WTC11 (cell line): ENCODE data around the gene DNMT3A. TPM values are rescaled to one million over a fixed set of nuclear protein-coding genes. Genes with fewer than 3 reads are reported as not detected.

Source experiments
- ATAC-seq: fragments of 200-7000 bp; cut with Tn5 transposase; 2 replicates; pipeline ENCODE4 v1.10.0; 2021; ENCODE audit warnings: mild to moderate bottlenecking, moderate library complexity
- CTCF ChIA-PET: fragments of 300-600 bp; sonication (Branson Sonifier 250); formaldehyde crosslinking; loops from one replicate; lab custom pipeline; 2021; ENCODE audit warnings: antibody characterized with exemption; lab: Charles Lee
- POLR2A ChIA-PET: fragments of 350-600 bp; sonication (Branson Sonifier 250); formaldehyde crosslinking; loops from one replicate; lab custom pipeline; 2021; ENCODE audit warnings: antibody characterized with exemption; lab: Charles Lee
- DNase-seq: peaks from one replicate; pipeline ENCODE4 v3.0.0; 2021; ENCODE audit warnings: low spot score
- H3K27ac Mint-ChIP-seq: 2 replicates; pipeline ENCODE4 v1.8.0; 2021; ENCODE audit warnings: mixed read lengths
- H3K27me3 Mint-ChIP-seq: 2 replicates; pipeline ENCODE4 v1.8.0; 2021; ENCODE audit warnings: low read depth, mild to moderate bottlenecking, moderate library complexity, mixed read lengths
- H3K36me3 Mint-ChIP-seq: 2 replicates; pipeline ENCODE4 v1.8.0; 2021; ENCODE audit warnings: mixed read lengths
- H3K4me1 Mint-ChIP-seq: 2 replicates; pipeline ENCODE4 v1.8.0; 2022; ENCODE audit warnings: mixed read lengths
- H3K4me3 Mint-ChIP-seq: 2 replicates; pipeline ENCODE4 v1.8.0; 2021; ENCODE audit warnings: mild to moderate bottlenecking, moderate library complexity, mixed read lengths
- H3K9me3 Mint-ChIP-seq: 2 replicates; pipeline ENCODE4 v1.8.0; 2021; ENCODE audit warnings: mixed read lengths
- ATF6 ChIP-seq: sonication (generic); formaldehyde crosslinking; IDR thresholded peaks from 2 replicates; pipeline ENCODE4 v1.8.1; 2023; ENCODE audit warnings: mild to moderate bottlenecking, missing genetic modification reagents
- CTCF ChIP-seq: fragments of 200-600 bp; IDR thresholded peaks from 2 replicates; pipeline ENCODE4 v1.8.0; 2022; ENCODE audit warnings: antibody characterized with exemption
- E2F5 ChIP-seq: sonication (generic); formaldehyde crosslinking; IDR thresholded peaks from 2 replicates; pipeline ENCODE4 v1.8.1; 2022; ENCODE audit warnings: mild to moderate bottlenecking, moderate library complexity, missing genetic modification reagents
- ETV6 ChIP-seq: sonication (generic); formaldehyde crosslinking; IDR thresholded peaks from 2 replicates; pipeline ENCODE4 v1.8.1; 2022; ENCODE audit warnings: mild to moderate bottlenecking, missing genetic modification reagents
- FOXK1 ChIP-seq: sonication (generic); formaldehyde crosslinking; IDR thresholded peaks from 2 replicates; pipeline ENCODE4 v1.8.0; 2022; ENCODE audit warnings: mild to moderate bottlenecking, moderate library complexity, missing genetic modification reagents
- FOXP4 ChIP-seq: sonication (generic); formaldehyde crosslinking; IDR thresholded peaks from 2 replicates; pipeline ENCODE4 v1.8.0; 2022; ENCODE audit warnings: mild to moderate bottlenecking, missing genetic modification reagents
- GABPB1 ChIP-seq: sonication (generic); formaldehyde crosslinking; IDR thresholded peaks from 2 replicates; pipeline ENCODE4 v1.8.1; 2023; ENCODE audit warnings: mild to moderate bottlenecking, missing genetic modification reagents
- HMGA2 ChIP-seq: fragments of 250-450 bp; sonication (Bioruptor Pico); IDR thresholded peaks from 2 replicates; pipeline ENCODE4 v1.4.0; 2021; ENCODE audit warnings: mild to moderate bottlenecking, moderate library complexity
- HMGXB4 ChIP-seq: sonication (generic); formaldehyde crosslinking; IDR thresholded peaks from 2 replicates; pipeline ENCODE4 v1.8.1; 2023; ENCODE audit warnings: mild to moderate bottlenecking, moderate library complexity, missing genetic modification reagents
- IRF2 ChIP-seq: sonication (generic); formaldehyde crosslinking; IDR thresholded peaks from 2 replicates; pipeline ENCODE4 v1.8.0; 2022; ENCODE audit warnings: low read depth, missing genetic modification reagents, borderline replicate concordance
- PRRX2 ChIP-seq: fragments of 250-450 bp; sonication (Bioruptor Pico); IDR thresholded peaks from 2 replicates; pipeline ENCODE4 v1.8.0; 2021; ENCODE audit warnings: mild to moderate bottlenecking
- STAT6 ChIP-seq: sonication (generic); formaldehyde crosslinking; conservative IDR thresholded peaks from 2 replicates; pipeline ENCODE4 v1.8.1; 2023; ENCODE audit warnings: mild to moderate bottlenecking, low read depth, missing genetic modification reagents, moderate library complexity
- ZNF219 ChIP-seq: sonication (generic); formaldehyde crosslinking; IDR thresholded peaks from 2 replicates; pipeline ENCODE4 v1.8.0; 2023; ENCODE audit warnings: missing genetic modification reagents, mild to moderate bottlenecking, borderline replicate concordance
- ZNF532 ChIP-seq: fragments of 250-450 bp; sonication (Bioruptor Pico); IDR thresholded peaks from 2 replicates; pipeline ENCODE4 v1.9.0; 2021; ENCODE audit warnings: mild to moderate bottlenecking, borderline replicate concordance
- total RNA-seq: library from RNA; stranded (reverse); gene quantifications from 3 replicates; pipeline ENCODE4 v1.2.3, GENCODE V29; 2021
- TF ChIP-seq, protein P1 (sequence below): fragments of 250-450 bp; sonication (Bioruptor Pico); IDR thresholded peaks from 2 replicates; pipeline ENCODE4 v1.9.0; 2021; ENCODE audit warnings: mild to moderate bottlenecking
- TF ChIP-seq, protein P2 (sequence below): sonication (generic); formaldehyde crosslinking; IDR thresholded peaks from 2 replicates; pipeline ENCODE4 v1.8.0; 2022; ENCODE audit warnings: mild to moderate bottlenecking, missing genetic modification reagents
- TF ChIP-seq, protein P3 (sequence below): sonication (generic); formaldehyde crosslinking; IDR thresholded peaks from 2 replicates; pipeline ENCODE4 v1.8.0; 2022; ENCODE audit warnings: mild to moderate bottlenecking, missing genetic modification reagents

Gene DNMT3A
- total RNA-seq, 1 experiment from 2014 or later, result 154 TPM

DNA sequence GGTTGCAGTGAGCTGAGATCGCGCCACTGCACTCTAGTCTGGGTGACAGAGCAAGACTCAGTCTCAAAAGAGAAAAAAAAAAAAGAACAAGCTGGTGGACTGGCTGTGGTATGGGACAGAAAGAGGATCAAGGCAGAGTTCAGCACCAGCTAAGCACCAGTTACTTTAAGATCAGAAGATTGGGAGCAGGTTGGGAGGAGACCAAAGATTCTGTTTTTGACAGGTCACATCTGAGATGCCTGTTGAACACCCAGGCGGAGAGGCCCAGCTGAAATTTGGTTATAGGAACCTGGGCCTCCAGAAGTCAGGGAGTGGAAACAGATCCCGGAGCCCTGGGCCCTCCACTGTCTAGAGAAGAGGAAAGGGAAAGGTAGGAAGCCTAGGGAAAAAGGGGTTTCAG, 120.1 kb downstream of the DNMT3A start:
- H3K27ac Mint-ChIP-seq, result no peak overlapping the region
- ChIA-PET POLR2A (no interaction called here), CTCF (interaction anchor here (0.6 to 4.7 kb wide), 3 partner anchors 7 to 361 kb away, joined by 3 to 23 read pairs (median 4); no protein-coding TSS in a partner anchor)
- H3K4me3 Mint-ChIP-seq, result no peak overlapping the region
- no peaks in the 10 kb centered on the region for H3K36me3 Mint-ChIP-seq
- DNase-seq (no peak), ATAC-seq (no peak)
- no peaks in the 10 kb centered on the region for H3K27me3 Mint-ChIP-seq
- 0 out of 2 replicates have a peak, but pooled peaks cover 4% of the 10 kb centered on the region for H3K4me1 Mint-ChIP-seq
- H3K9me3 Mint-ChIP-seq, result no peaks in the 10 kb centered on the region
- TF ChIP-seq HMGXB4, result no peak
- TF ChIP-seq, protein P1, sequence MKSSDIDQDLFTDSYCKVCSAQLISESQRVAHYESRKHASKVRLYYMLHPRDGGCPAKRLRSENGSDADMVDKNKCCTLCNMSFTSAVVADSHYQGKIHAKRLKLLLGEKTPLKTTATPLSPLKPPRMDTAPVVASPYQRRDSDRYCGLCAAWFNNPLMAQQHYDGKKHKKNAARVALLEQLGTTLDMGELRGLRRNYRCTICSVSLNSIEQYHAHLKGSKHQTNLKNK (CRISPR knock-in tag), result no peak
- no peak for TF ChIP-seq IRF2 (CRISPR knock-in tag)
- TF ChIP-seq ATF6, result no peak
- TF ChIP-seq FOXK1 (CRISPR knock-in tag), result no peak
- no peak for TF ChIP-seq E2F5
- TF ChIP-seq PRRX2, result no peak
- TF ChIP-seq, protein P2, sequence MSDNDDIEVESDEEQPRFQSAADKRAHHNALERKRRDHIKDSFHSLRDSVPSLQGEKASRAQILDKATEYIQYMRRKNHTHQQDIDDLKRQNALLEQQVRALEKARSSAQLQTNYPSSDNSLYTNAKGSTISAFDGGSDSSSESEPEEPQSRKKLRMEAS (CRISPR knock-in tag), result no peak
- TF ChIP-seq HMGA2, result no peak
- TF ChIP-seq FOXP4 (CRISPR knock-in tag), result no peak
- TF ChIP-seq ZNF532 (CRISPR knock-in tag), result no peak
- no peak for TF ChIP-seq STAT6
- TF ChIP-seq GABPB1 (CRISPR knock-in tag), result no peak
- no peak for TF ChIP-seq ETV6 (CRISPR knock-in tag)
- TF ChIP-seq, protein P3, sequence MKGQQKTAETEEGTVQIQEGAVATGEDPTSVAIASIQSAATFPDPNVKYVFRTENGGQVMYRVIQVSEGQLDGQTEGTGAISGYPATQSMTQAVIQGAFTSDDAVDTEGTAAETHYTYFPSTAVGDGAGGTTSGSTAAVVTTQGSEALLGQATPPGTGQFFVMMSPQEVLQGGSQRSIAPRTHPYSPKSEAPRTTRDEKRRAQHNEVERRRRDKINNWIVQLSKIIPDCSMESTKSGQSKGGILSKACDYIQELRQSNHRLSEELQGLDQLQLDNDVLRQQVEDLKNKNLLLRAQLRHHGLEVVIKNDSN (CRISPR knock-in tag), result no peak
- TF ChIP-seq ZNF219, result no peak
- TF ChIP-seq CTCF, result no peak
